HepG2 (cell line): Measurements from ENCODE around the gene CLEC4M.

ENCODE experiments used
- CBX2 ChIP-seq, 2 experiments: fragments of 200-600 bp in 1 of 2; sonication (generic); formaldehyde crosslinking in 1 of 2; IDR thresholded peaks; 2 replicates each; pipeline versions ENCODE4 v1.7.0 to v1.8.1; 2018 to 2022; ENCODE audit warnings: low read depth in 2 of 2, low read length in 1 of 2, mild to moderate bottlenecking in 1 of 2, missing genetic modification reagents in 1 of 2
- DPF2 ChIP-seq: sonication (generic); formaldehyde crosslinking; IDR thresholded peaks from 2 replicates; pipeline ENCODE4 v1.4.0; 2020; ENCODE audit warnings: mild to moderate bottlenecking, low read depth, missing genetic modification reagents, borderline replicate concordance
- FOXA1 ChIP-seq, 2 experiments: fragments of 450-650 bp in 1 of 2; sonication (generic) in 1 of 2; formaldehyde crosslinking in 1 of 2; IDR thresholded peaks; 2 replicates each; pipeline versions ENCODE4 v1.4.0 to v1.6.1; 2016 to 2020; ENCODE audit warnings: missing genetic modification reagents in 1 of 2
- FOXJ3 ChIP-seq: sonication (generic); formaldehyde crosslinking; IDR thresholded peaks from 2 replicates; pipeline ENCODE4 v1.4.0; 2020; ENCODE audit warnings: missing genetic modification reagents, mild to moderate bottlenecking, borderline replicate concordance
- JDP2 ChIP-seq: sonication (generic); formaldehyde crosslinking; IDR thresholded peaks from 2 replicates; pipeline ENCODE4 v1.8.1; 2022; ENCODE audit warnings: missing genetic modification reagents, borderline replicate concordance
- MXI1 ChIP-seq: IDR thresholded peaks from 3 replicates; pipeline ENCODE4 v1.6.1; 2012; ENCODE audit warnings: low read depth, low read length, inconsistent platforms, borderline replicate concordance
- NFE2L1 ChIP-seq: sonication (generic); formaldehyde crosslinking; IDR thresholded peaks from 2 replicates; pipeline ENCODE4 v1.4.0; 2020; ENCODE audit warnings: missing genetic modification reagents, mild to moderate bottlenecking, borderline replicate concordance
- SMAD1 ChIP-seq: sonication (generic); formaldehyde crosslinking; IDR thresholded peaks from 2 replicates; pipeline ENCODE4 v1.4.0; 2020; ENCODE audit warnings: missing genetic modification reagents, low read depth, mild to moderate bottlenecking, borderline replicate concordance
- SP4 ChIP-seq: sonication (generic); formaldehyde crosslinking; IDR thresholded peaks from 2 replicates; pipeline ENCODE4 v1.8.1; 2023; ENCODE audit warnings: mild to moderate bottlenecking, missing genetic modification reagents
- ZNF3 ChIP-seq: IDR thresholded peaks from 2 replicates; pipeline ENCODE4 v1.7.0; 2017; ENCODE audit warnings: inconsistent platforms
- ZNF350 ChIP-seq: sonication (generic); formaldehyde crosslinking; IDR thresholded peaks from 2 replicates; pipeline ENCODE4 v1.4.0; 2020; ENCODE audit warnings: mild to moderate bottlenecking, low read depth, missing genetic modification reagents, borderline replicate concordance
- TF ChIP-seq, protein P1 (sequence below): sonication (generic); formaldehyde crosslinking; IDR thresholded peaks from 2 replicates; pipeline ENCODE4 v1.5.0; 2020; ENCODE audit warnings: mild to moderate bottlenecking, missing genetic modification reagents, moderate library complexity
- TF ChIP-seq, protein P2 (sequence below): sonication (generic); formaldehyde crosslinking; IDR thresholded peaks from 2 replicates; pipeline ENCODE4 v1.8.0; 2022; ENCODE audit warnings: missing genetic modification reagents, low read depth, mild to moderate bottlenecking, borderline replicate concordance

DNA sequence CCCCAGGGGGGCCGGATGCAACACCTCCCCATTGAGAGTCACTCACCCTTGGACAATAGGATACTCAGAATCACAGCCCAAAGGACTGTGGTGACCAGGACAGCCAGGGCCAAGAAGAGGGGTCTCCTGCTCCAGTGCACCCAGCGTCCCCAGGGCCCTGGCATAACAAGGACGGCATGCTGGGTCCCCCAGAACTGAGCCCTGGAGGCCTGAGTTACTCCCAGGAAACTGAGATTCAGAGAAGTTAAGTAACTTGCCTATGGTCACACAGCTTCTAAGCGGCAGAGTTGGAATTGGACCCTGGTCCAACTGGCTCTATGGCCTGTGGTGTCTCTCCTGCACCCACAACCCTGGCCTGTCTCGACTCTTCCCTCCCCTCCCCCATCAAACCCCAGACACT, 31.4 kb upstream of the CLEC4M start:
- TF ChIP-seq FOXA1 (IDR thresholded peaks at IDR 0.05) (no peak), FOXA1 (CRISPR knock-in tag; IDR thresholded peaks at IDR 0.05) (no peak), ZNF350 (CRISPR knock-in tag) (no peak), FOXJ3 (no peak), JDP2 (CRISPR knock-in tag) (no peak), ZNF3 (CRISPR knock-in tag) (no peak), SMAD1 (CRISPR knock-in tag) (no peak), NFE2L1 (CRISPR knock-in tag) (no peak), SP4 (CRISPR knock-in tag) (no peak), DPF2 (CRISPR knock-in tag) (no peak), MXI1 (no peak), CBX2 (IDR thresholded peaks at IDR 0.05; ENCODE audit: low read depth, low read length) (no peak), CBX2 (CRISPR knock-in tag; IDR thresholded peaks at IDR 0.05; ENCODE audit: low read depth) (no peak)
- TF ChIP-seq, protein P1, sequence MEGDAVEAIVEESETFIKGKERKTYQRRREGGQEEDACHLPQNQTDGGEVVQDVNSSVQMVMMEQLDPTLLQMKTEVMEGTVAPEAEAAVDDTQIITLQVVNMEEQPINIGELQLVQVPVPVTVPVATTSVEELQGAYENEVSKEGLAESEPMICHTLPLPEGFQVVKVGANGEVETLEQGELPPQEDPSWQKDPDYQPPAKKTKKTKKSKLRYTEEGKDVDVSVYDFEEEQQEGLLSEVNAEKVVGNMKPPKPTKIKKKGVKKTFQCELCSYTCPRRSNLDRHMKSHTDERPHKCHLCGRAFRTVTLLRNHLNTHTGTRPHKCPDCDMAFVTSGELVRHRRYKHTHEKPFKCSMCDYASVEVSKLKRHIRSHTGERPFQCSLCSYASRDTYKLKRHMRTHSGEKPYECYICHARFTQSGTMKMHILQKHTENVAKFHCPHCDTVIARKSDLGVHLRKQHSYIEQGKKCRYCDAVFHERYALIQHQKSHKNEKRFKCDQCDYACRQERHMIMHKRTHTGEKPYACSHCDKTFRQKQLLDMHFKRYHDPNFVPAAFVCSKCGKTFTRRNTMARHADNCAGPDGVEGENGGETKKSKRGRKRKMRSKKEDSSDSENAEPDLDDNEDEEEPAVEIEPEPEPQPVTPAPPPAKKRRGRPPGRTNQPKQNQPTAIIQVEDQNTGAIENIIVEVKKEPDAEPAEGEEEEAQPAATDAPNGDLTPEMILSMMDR (CRISPR knock-in tag), result no peak
- TF ChIP-seq, protein P2, sequence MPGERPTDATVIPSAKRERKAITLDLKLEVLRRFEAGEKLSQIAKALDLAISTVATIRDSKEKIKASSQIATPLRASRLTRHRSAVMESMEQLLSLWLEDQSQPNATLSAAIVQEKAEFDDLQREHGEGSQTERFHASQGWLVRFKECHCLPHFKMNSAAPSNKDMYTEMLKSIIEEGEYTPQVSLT (CRISPR knock-in tag), result no peak
